H1 (cell line): ENCODE measurements around the gene SERPINA1. TPM values are rescaled to one million over a fixed set of nuclear protein-coding genes. Genes with fewer than 3 reads are reported as not detected.
"Not testable (repeated sequence)": the region's sequence is repeated elsewhere in the genome, so short reads cannot be mapped to it uniquely, and the experiment has no call there.

Experiments used
- CTCF ChIA-PET: fragments of 300-600 bp; sonication (Branson Sonifier 250); formaldehyde crosslinking; loops from one replicate; lab custom pipeline; 2021; ENCODE audit not compliant: partially characterized antibody; lab: Charles Lee
- POLR2A ChIA-PET: fragments of 300-600 bp; sonication (Branson Sonifier 250); formaldehyde crosslinking; loops from one replicate; lab custom pipeline; 2021; ENCODE audit warnings: inconsistent platforms; ENCODE audit not compliant: partially characterized antibody; lab: Charles Lee
- DNase-seq, 2 experiments: peaks; one replicate each; pipeline versions ENCODE4 v3.0.0 to v3.0.0-alpha.2; 2010 to 2022; ENCODE audit warnings: low spot score in 2 of 2, low read depth in 1 of 2, mixed read lengths in 1 of 2
- FAIRE-seq: peaks from 2 replicates; lab custom pipeline; 2011; peaks lifted over from hg19 to GRCh38; lab: Jason Lieb, UNC
- H2AFZ ChIP-seq: 2 replicates; pipeline ENCODE4 v1.8.1; 2012; ENCODE audit warnings: low read length, inconsistent platforms
- H2AK5ac ChIP-seq: 2 replicates; pipeline ENCODE4 v1.6.1; 2013; ENCODE audit warnings: low read depth, low read length
- H2BK120ac ChIP-seq: replicated peaks from 2 replicates; pipeline ENCODE3; 2013; ENCODE audit warnings: low read depth, low read length, inconsistent platforms
- H2BK12ac ChIP-seq: 2 replicates; pipeline ENCODE4 v1.6.1; 2013; ENCODE audit warnings: low read depth, low read length
- H2BK15ac ChIP-seq: 2 replicates; pipeline ENCODE4 v1.6.1; 2013; ENCODE audit warnings: low read length
- H2BK20ac ChIP-seq: 2 replicates; pipeline ENCODE4 v1.6.1; 2013; ENCODE audit warnings: low read length
- H2BK5ac ChIP-seq: 2 replicates; pipeline ENCODE4 v1.6.1; 2013; ENCODE audit warnings: low read depth, low read length
- H3K14ac ChIP-seq: 2 replicates; pipeline ENCODE4 v1.6.1; 2013; ENCODE audit warnings: inconsistent platforms; ENCODE audit not compliant: insufficient read length
- H3K18ac ChIP-seq: 2 replicates; pipeline ENCODE4 v1.6.1; 2013; ENCODE audit warnings: low read length; ENCODE audit errors: extremely low read depth
- H3K23ac ChIP-seq: 2 replicates; pipeline ENCODE4 v1.6.1; 2013; ENCODE audit warnings: inconsistent platforms; ENCODE audit not compliant: insufficient read length
- H3K23me2 ChIP-seq: 2 replicates; pipeline ENCODE4 v1.6.1; 2013; ENCODE audit warnings: low read depth, low read length
- H3K27ac ChIP-seq: 2 replicates; pipeline ENCODE4 v1.6.1; 2011; ENCODE audit warnings: low read depth, low read length, inconsistent platforms
- H3K27me3 ChIP-seq, 4 experiments: replicated peaks in 1 of 4; 1 replicate in 1 of 4; 2 replicates in 3 of 4; pipeline versions ENCODE4 v1.6.1 to v1.8.1; 2011 to 2013; ENCODE audit warnings: low read length in 3 of 4, mild to moderate bottlenecking in 3 of 4, inconsistent platforms in 2 of 4, mixed read lengths in 2 of 4, moderate library complexity in 1 of 4; ENCODE audit not compliant: control insufficient read depth in 3 of 4, insufficient read depth in 3 of 4; ENCODE audit errors: extremely low read depth in 1 of 4
- H3K36me3 ChIP-seq, 4 experiments: 2 replicates each; pipeline versions ENCODE4 v1.6.1 to v1.8.1; 2011 to 2013; ENCODE audit warnings: mild to moderate bottlenecking in 4 of 4, low read length in 3 of 4, moderate library complexity in 2 of 4, control low read depth in 1 of 4, inconsistent platforms in 1 of 4; ENCODE audit not compliant: insufficient read depth in 4 of 4, control insufficient read depth in 2 of 4
- H3K4ac ChIP-seq: replicated peaks from 2 replicates; pipeline ENCODE3; 2013; ENCODE audit warnings: low read length, low read depth, mixed read lengths, inconsistent platforms; ENCODE audit not compliant: insufficient read length
- H3K4me1 ChIP-seq, 4 experiments: replicated peaks in 1 of 4; 1 replicate in 1 of 4; 2 replicates in 3 of 4; pipeline versions ENCODE4 v1.6.1 to v1.8.1; 2011 to 2013; ENCODE audit warnings: low read length in 3 of 4, inconsistent platforms in 2 of 4, mixed read lengths in 1 of 4; ENCODE audit not compliant: insufficient read depth in 4 of 4, control insufficient read depth in 3 of 4
- H3K4me2 ChIP-seq, 2 experiments: 2 replicates each; pipeline versions ENCODE4 v1.6.1 to v1.8.1; 2011 to 2013; ENCODE audit warnings: low read depth in 2 of 2, low read length in 2 of 2, control low read depth in 1 of 2, inconsistent platforms in 1 of 2, mild to moderate bottlenecking in 1 of 2; ENCODE audit not compliant: insufficient read depth in 1 of 2
- H3K4me3 ChIP-seq, 4 experiments: fragments of 200-600, 300-600 bp in 1 of 4; sonication (generic), shearing (Covaris generic), sonication (Bioruptor Twin) in 1 of 4; 2 replicates each; pipeline versions ENCODE4 v1.5.1 to v1.8.1; 2011 to 2016; ENCODE audit warnings: low read length in 4 of 4, low read depth in 3 of 4, control low read depth in 2 of 4, inconsistent platforms in 2 of 4, mild to moderate bottlenecking in 2 of 4, mixed read lengths in 1 of 4, moderate library complexity in 1 of 4; ENCODE audit not compliant: insufficient read depth in 2 of 4; ENCODE audit errors: extremely low read depth in 1 of 4
- H3K56ac ChIP-seq: replicated peaks from 2 replicates; pipeline ENCODE3; 2013; ENCODE audit warnings: low read depth, mild to moderate bottlenecking, mixed read lengths, low read length, inconsistent platforms; ENCODE audit not compliant: insufficient read length
- H3K79me1 ChIP-seq: 2 replicates; pipeline ENCODE4 v1.6.1; 2013; ENCODE audit warnings: low read depth, low read length, control low read depth
- H3K79me2 ChIP-seq, 2 experiments: 2 replicates each; pipeline versions ENCODE4 v1.6.1 to v1.8.1; 2012 to 2013; ENCODE audit warnings: low read length in 2 of 2, mild to moderate bottlenecking in 2 of 2, inconsistent platforms in 1 of 2; ENCODE audit not compliant: insufficient read depth in 2 of 2, control insufficient read depth in 1 of 2
- H3K9ac ChIP-seq, 4 experiments: replicated peaks in 1 of 4; 1 replicate in 1 of 4; 2 replicates in 3 of 4; pipeline versions ENCODE4 v1.6.1 to v1.8.1; 2011 to 2013; ENCODE audit warnings: low read depth in 3 of 4, low read length in 3 of 4, control low read depth in 2 of 4, mild to moderate bottlenecking in 2 of 4, moderate library complexity in 2 of 4, inconsistent platforms in 1 of 4; ENCODE audit errors: extremely low read depth in 1 of 4
- H3K9me3 ChIP-seq, 2 experiments: 2 replicates each; pipeline versions ENCODE4 v1.6.1 to v1.8.1; 2012 to 2013; ENCODE audit warnings: mild to moderate bottlenecking in 2 of 2, moderate library complexity in 2 of 2, control low read depth in 1 of 2, inconsistent platforms in 1 of 2, low read depth in 1 of 2, low read length in 1 of 2, mixed read lengths in 1 of 2; ENCODE audit not compliant: insufficient read depth in 2 of 2
- H4K20me1 ChIP-seq, 2 experiments: replicated peaks in 1 of 2; 2 replicates each; pipeline versions ENCODE3 to v1.8.1; 2011 to 2013; ENCODE audit warnings: inconsistent platforms in 2 of 2, low read length in 2 of 2, mild to moderate bottlenecking in 1 of 2; ENCODE audit not compliant: insufficient read depth in 2 of 2, control insufficient read depth in 1 of 2
- H4K5ac ChIP-seq: 2 replicates; pipeline ENCODE4 v1.6.1; 2013; ENCODE audit warnings: low read length, low read depth, mixed read lengths, inconsistent platforms; ENCODE audit not compliant: insufficient read length
- H4K8ac ChIP-seq: 2 replicates; pipeline ENCODE4 v1.8.0; 2013; ENCODE audit warnings: mild to moderate bottlenecking, moderate library complexity, low read length, inconsistent platforms; ENCODE audit not compliant: insufficient read depth; ENCODE audit errors: extremely low read depth
- H4K91ac ChIP-seq: replicated peaks from 2 replicates; pipeline ENCODE3; 2013; ENCODE audit warnings: low read length, mixed read lengths, inconsistent platforms; ENCODE audit not compliant: insufficient read length
- WGBS, 2 experiments: shearing (Covaris generic) in 1 of 2; methylation state at CpG; one replicate each; pipeline versions ENCODE4 v1.1.6 to v1.1.7; 2013 to 2015; ENCODE audit warnings: low lambda C conversion rate in 2 of 2, mixed read lengths in 2 of 2, inconsistent platforms in 1 of 2, low coverage in 1 of 2, missing lambda C conversion rate in 1 of 2; ENCODE audit not compliant: insufficient replicate concordance in 2 of 2, insufficient coverage in 1 of 2, insufficient read length in 1 of 2; ENCODE audit errors: extremely low coverage in 1 of 2, missing lambda C conversion rate in 1 of 2; 5-methylcytosine and 5-hydroxymethylcytosine counted together
- polyA plus RNA-seq, 7 experiments: library from polyadenylated mRNA; depleted of rRNA in 3 of 7; stranded (reverse) in 5 of 7; unstranded in 2 of 7; fragments of >200 nt in 5 of 7; fragments of 200-250 nt in 2 of 7; gene quantifications; 1 replicate in 5 of 7; 2 replicates in 1 of 7; 4 replicates in 1 of 7; pipeline versions ENCODE4 v1.2.1 to v1.2.3, GENCODE V29; 2011 to 2013; ENCODE audit warnings: missing spikeins in 2 of 7, mixed read lengths in 2 of 7
- total RNA-seq: library from RNA; stranded (reverse); fragmentation: NEBNext Ultra II Directional; extraction: Animal tissue kit (Norgen Biotek cat#: 25700); gene quantifications from 2 replicates; pipeline ENCODE4 v1.2.1, GENCODE V29; 2021

SERPINA1 gene
- total and polyA plus RNA-seq, 2 of the 8 experiments (the other 6 are each of a cell fraction or from before 2014, with no cell fraction given), result 0.08 TPM; not detected in 1

GRCh38 chr14:94354190-94354589 lies 34.2 kb downstream of the SERPINA1 start:
- H3K18ac ChIP-seq, H3K27me3 ChIP-seq, H4K5ac ChIP-seq, FAIRE-seq, H3K36me3 ChIP-seq, H3K27ac ChIP-seq, H2AFZ ChIP-seq, H3K4ac ChIP-seq, H3K79me2 ChIP-seq, H4K20me1 ChIP-seq, H3K14ac ChIP-seq, H3K4me2 ChIP-seq, H3K23me2 ChIP-seq, H3K56ac ChIP-seq, H2BK5ac ChIP-seq, H3K4me3 ChIP-seq, H3K9ac ChIP-seq, H2BK12ac ChIP-seq, H2AK5ac ChIP-seq, H3K79me1 ChIP-seq, H2BK20ac ChIP-seq, H4K91ac ChIP-seq, H3K4me1 ChIP-seq, H3K9me3 ChIP-seq, H2BK15ac ChIP-seq, H2BK120ac ChIP-seq, H3K23ac ChIP-seq, H4K8ac ChIP-seq, POLR2A ChIA-PET: not testable (repeated sequence)
- DNase-seq, result peak in 1 of 2 experiments; percentile 4
- CTCF ChIA-PET, result interaction anchor here (0.6 to 2.7 kb wide), 7 partner anchors 18 to 262 kb away, joined by 3 to 15 read pairs (median 3); no protein-coding TSS in a partner anchor
- 94% methylated on average over 8 of the region's 8 CpGs; no CpG with 5 or more reads in 1 of the 2 experiments for WGBS, 2 experiments
